ENCODE results near the gene NFKBIA.

NFKBIA gene

GRCh38 chr14:35387219-35387618, 17.3 kb downstream of the NFKBIA start:
- H4K20me1 ChIP-seq (ENCODE audit: insufficient read depth, low read length) = no peaks in the 10 kb centered on the region
- no peaks in the 10 kb centered on the region for H3K79me2 ChIP-seq (ENCODE audit: insufficient read depth, low read length)
- H3K9ac ChIP-seq (ENCODE audit: low read length) = no peak overlapping the region
- no peaks in the 10 kb centered on the region for H3K27me3 ChIP-seq (ENCODE audit: insufficient read depth, low read length)
- no peak overlapping the region for H2AFZ ChIP-seq (ENCODE audit: low read length)
- H3K9me2 ChIP-seq (ENCODE audit: low read depth, low read length) = no peaks in the 10 kb centered on the region
- H3K27ac ChIP-seq (ENCODE audit: low read depth, low read length, poor library complexity, severe bottlenecking) = no peak overlapping the region
- H3K9me3 ChIP-seq (ENCODE audit: low read length) = no peaks in the 10 kb centered on the region
- TF ChIP-seq EZH2 (IDR thresholded peaks at IDR 0.05; ENCODE audit: borderline replicate concordance, low read length) (no peak), CTCF (IDR thresholded peaks at IDR 0.05; ENCODE audit: low read length) (no peak)
- H3K4me2 ChIP-seq (ENCODE audit: low read length) = no peak overlapping the region
- no peaks in the 10 kb centered on the region; the same call in 1 of the 2 replicates for H3K36me3 ChIP-seq (ENCODE audit: insufficient read depth, low read length)
- H3F3A ChIP-seq (ENCODE audit: insufficient read depth, low read length) = no peaks in the 10 kb centered on the region
- no peaks in the 10 kb centered on the region for H3K4me1 ChIP-seq (ENCODE audit: insufficient read depth, low read length, severe bottlenecking)
- no peak overlapping the region for H3K4me3 ChIP-seq (ENCODE audit: low read depth, low read length, poor library complexity, severe bottlenecking)

- H3K27ac ChIP-seq (ENCODE audit: low read depth, low read length, poor library complexity, severe bottlenecking) = no peak overlapping the region
- H4K20me1 ChIP-seq (ENCODE audit: insufficient read depth, low read length) = no peaks in the 10 kb centered on the region
- H3K9me2 ChIP-seq (ENCODE audit: low read depth, low read length) = no peaks in the 10 kb centered on the region
- no peaks in the 10 kb centered on the region for H3K4me1 ChIP-seq (ENCODE audit: insufficient read depth, low read length, severe bottlenecking)
- H3K4me2 ChIP-seq (ENCODE audit: low read length) = no peak overlapping the region
- H3K36me3 ChIP-seq (ENCODE audit: insufficient read depth, low read length) = no peaks in the 10 kb centered on the region; the same call in 1 of the 2 replicates
- no peaks in the 10 kb centered on the region for H3F3A ChIP-seq (ENCODE audit: insufficient read depth, low read length)
- H3K4me3 ChIP-seq (ENCODE audit: low read depth, low read length, poor library complexity, severe bottlenecking) = no peak overlapping the region
- no peak overlapping the region for H2AFZ ChIP-seq (ENCODE audit: low read length)
- no peak overlapping the region for H3K9ac ChIP-seq (ENCODE audit: low read length)
- H3K27me3 ChIP-seq (ENCODE audit: insufficient read depth, low read length) = no peaks in the 10 kb centered on the region
- H3K9me3 ChIP-seq (ENCODE audit: low read length) = no peaks in the 10 kb centered on the region
- TF ChIP-seq CTCF (IDR thresholded peaks at IDR 0.05; ENCODE audit: low read length) (no peak), EZH2 (IDR thresholded peaks at IDR 0.05; ENCODE audit: borderline replicate concordance, low read length) (no peak)
- no peaks in the 10 kb centered on the region for H3K79me2 ChIP-seq (ENCODE audit: insufficient read depth, low read length)
These were observed 17.9 kb downstream of the NFKBIA start for GRCh38 chr14:35386673-35387125.

GRCh38 chr14:35385042-35385839, 19.3 kb downstream of the NFKBIA start:
- H3K36me3 ChIP-seq (ENCODE audit: insufficient read depth, low read length) = no peaks in the 10 kb centered on the region; the same call in 1 of the 2 replicates
- H3K9me3 ChIP-seq (ENCODE audit: low read length) = no peaks in the 10 kb centered on the region
- no peak overlapping the region for H3K9ac ChIP-seq (ENCODE audit: low read length)
- no peak for TF ChIP-seq EZH2 (IDR thresholded peaks at IDR 0.05; ENCODE audit: borderline replicate concordance, low read length)
- TF ChIP-seq CTCF (IDR thresholded peaks at IDR 0.05; ENCODE audit: low read length) = no peak
- H3F3A ChIP-seq (ENCODE audit: insufficient read depth, low read length) = no peaks in the 10 kb centered on the region
- H4K20me1 ChIP-seq (ENCODE audit: insufficient read depth, low read length) = no peaks in the 10 kb centered on the region
- H2AFZ ChIP-seq (ENCODE audit: low read length) = no peak overlapping the region
- H3K27ac ChIP-seq (ENCODE audit: low read depth, low read length, poor library complexity, severe bottlenecking) = no peak overlapping the region
- H3K9me2 ChIP-seq (ENCODE audit: low read depth, low read length) = no peaks in the 10 kb centered on the region
- H3K27me3 ChIP-seq (ENCODE audit: insufficient read depth, low read length) = no peaks in the 10 kb centered on the region
- H3K4me3 ChIP-seq (ENCODE audit: low read depth, low read length, poor library complexity, severe bottlenecking) = no peak overlapping the region
- no peaks in the 10 kb centered on the region for H3K79me2 ChIP-seq (ENCODE audit: insufficient read depth, low read length)
- H3K4me2 ChIP-seq (ENCODE audit: low read length) = no peak overlapping the region
- H3K4me1 ChIP-seq (ENCODE audit: insufficient read depth, low read length, severe bottlenecking) = no peaks in the 10 kb centered on the region

Measured in OCI-LY1 (cell line).